Measurements from ENCODE around the gene PDE2A.
A peak's percentile ranks its signal among the peaks of the same experiment; 100 is the strongest.

PDE2A gene

GRCh38 chr11:72646472-72646871 is 27.8 kb downstream of the PDE2A start:
- H3K27ac ChIP-seq, result no peak overlapping the region
- peaks cover 7% of the 10 kb centered on the region for H3K27me3 ChIP-seq (replicated peaks)
- in situ Hi-C loops (cut with HindIII; ENCODE audit: low pct_ligation_motif_present, low sequenced_read_pairs), result no loop called here
- DNase-seq, result no peak
- TF ChIP-seq, protein P1, sequence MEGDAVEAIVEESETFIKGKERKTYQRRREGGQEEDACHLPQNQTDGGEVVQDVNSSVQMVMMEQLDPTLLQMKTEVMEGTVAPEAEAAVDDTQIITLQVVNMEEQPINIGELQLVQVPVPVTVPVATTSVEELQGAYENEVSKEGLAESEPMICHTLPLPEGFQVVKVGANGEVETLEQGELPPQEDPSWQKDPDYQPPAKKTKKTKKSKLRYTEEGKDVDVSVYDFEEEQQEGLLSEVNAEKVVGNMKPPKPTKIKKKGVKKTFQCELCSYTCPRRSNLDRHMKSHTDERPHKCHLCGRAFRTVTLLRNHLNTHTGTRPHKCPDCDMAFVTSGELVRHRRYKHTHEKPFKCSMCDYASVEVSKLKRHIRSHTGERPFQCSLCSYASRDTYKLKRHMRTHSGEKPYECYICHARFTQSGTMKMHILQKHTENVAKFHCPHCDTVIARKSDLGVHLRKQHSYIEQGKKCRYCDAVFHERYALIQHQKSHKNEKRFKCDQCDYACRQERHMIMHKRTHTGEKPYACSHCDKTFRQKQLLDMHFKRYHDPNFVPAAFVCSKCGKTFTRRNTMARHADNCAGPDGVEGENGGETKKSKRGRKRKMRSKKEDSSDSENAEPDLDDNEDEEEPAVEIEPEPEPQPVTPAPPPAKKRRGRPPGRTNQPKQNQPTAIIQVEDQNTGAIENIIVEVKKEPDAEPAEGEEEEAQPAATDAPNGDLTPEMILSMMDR (IDR thresholded peaks at IDR 0.05; ENCODE audit: low read depth, low read length, missing control alignments), result no peak
- no peak overlapping the region for H3K4me3 ChIP-seq (ENCODE audit: low read depth, low read length)
- H3K36me3 ChIP-seq (replicated peaks), result no peaks in the 10 kb centered on the region

GRCh38 chr11:72646024-72646423 is 28.2 kb downstream of the PDE2A start:
- in situ Hi-C loops (cut with HindIII; ENCODE audit: low pct_ligation_motif_present, low sequenced_read_pairs), result no loop called here
- H3K27ac ChIP-seq, result no peak overlapping the region
- no peak overlapping the region for H3K4me3 ChIP-seq (ENCODE audit: low read depth, low read length)
- DNase-seq, result no peak
- TF ChIP-seq, protein P1 (IDR thresholded peaks at IDR 0.05; ENCODE audit: low read depth, low read length, missing control alignments), result no peak
- H3K36me3 ChIP-seq (replicated peaks), result no peaks in the 10 kb centered on the region
- H3K27me3 ChIP-seq (replicated peaks), result peaks cover 11% of the 10 kb centered on the region

- in situ Hi-C loops (cut with HindIII; ENCODE audit: low pct_ligation_motif_present, low sequenced_read_pairs), result no loop called here
- H3K36me3 ChIP-seq (replicated peaks), result no peaks in the 10 kb centered on the region
- H3K4me3 ChIP-seq (ENCODE audit: low read depth, low read length), result no peak overlapping the region
- peak; percentile 18 for DNase-seq
- TF ChIP-seq, protein P1 (IDR thresholded peaks at IDR 0.05; ENCODE audit: low read depth, low read length, missing control alignments), result no peak
- peaks cover 16% of the 10 kb centered on the region for H3K27me3 ChIP-seq (replicated peaks)
- no peak overlapping the region for H3K27ac ChIP-seq
These were observed 30.7 kb downstream of the PDE2A start for GRCh38 chr11:72643547-72643946.

- H3K36me3 ChIP-seq (replicated peaks), result no peaks in the 10 kb centered on the region
- TF ChIP-seq, protein P1 (IDR thresholded peaks at IDR 0.05; ENCODE audit: low read depth, low read length, missing control alignments), result peak; percentile 73
- DNase-seq, result no peak
- peaks cover 16% of the 10 kb centered on the region for H3K27me3 ChIP-seq (replicated peaks)
- in situ Hi-C loops (cut with HindIII; ENCODE audit: low pct_ligation_motif_present, low sequenced_read_pairs), result no loop called here
- H3K4me3 ChIP-seq (ENCODE audit: low read depth, low read length), result peak overlapping the region; percentile 54
- H3K27ac ChIP-seq, result no peak overlapping the region
These were observed 31.2 kb downstream of the PDE2A start for GRCh38 chr11:72642884-72643522.

- peak overlapping the region; percentile 54 for H3K4me3 ChIP-seq (ENCODE audit: low read depth, low read length)
- TF ChIP-seq, protein P1 (IDR thresholded peaks at IDR 0.05; ENCODE audit: low read depth, low read length, missing control alignments), result no peak
- in situ Hi-C loops (cut with HindIII; ENCODE audit: low pct_ligation_motif_present, low sequenced_read_pairs), result no loop called here
- H3K36me3 ChIP-seq (replicated peaks), result no peaks in the 10 kb centered on the region
- no peak for DNase-seq
- H3K27me3 ChIP-seq (replicated peaks), result peaks cover 16% of the 10 kb centered on the region
- H3K27ac ChIP-seq, result no peak overlapping the region
These were observed 32.0 kb downstream of the PDE2A start for GRCh38 chr11:72642043-72642883.

All from brain microvascular endothelial cell (primary cell).